ENCODE results near the gene PCDHB9.
"Not testable (repeated sequence)": the region's sequence is repeated elsewhere in the genome, so short reads cannot be mapped to it uniquely, and the experiment has no call there.

The PCDHB9 gene

DNA sequence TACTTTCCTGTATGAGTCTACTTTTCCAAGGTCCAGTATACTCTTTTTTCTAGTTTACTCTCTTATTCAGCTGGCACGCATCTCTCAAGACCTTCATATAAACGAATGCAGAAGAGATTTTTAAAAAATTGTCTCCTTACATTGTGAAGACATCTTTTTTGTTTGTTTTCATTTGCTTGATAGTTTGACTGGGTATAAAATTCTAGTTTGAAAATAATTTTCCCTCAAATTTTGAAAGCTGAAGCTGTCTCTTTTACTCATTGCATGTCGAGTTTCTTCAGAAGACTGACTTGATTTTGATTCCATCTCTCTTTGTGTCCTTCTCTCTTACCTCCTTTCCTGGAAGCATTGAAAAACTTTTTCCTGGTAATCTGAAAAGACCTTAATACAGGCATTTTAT is 9.4 kb downstream of the PCDHB9 start:
- no peak for DNase-seq (ENCODE audit: extremely low read depth, insufficient read length)
- H3K27me3 ChIP-seq (replicated peaks; ENCODE audit: control insufficient read depth, insufficient read depth, low read length) = no peaks in the 10 kb centered on the region
- H3K36me3 ChIP-seq (ENCODE audit: control insufficient read depth, insufficient read depth, low read length) = no peaks in the 10 kb centered on the region
- no peak for TF ChIP-seq CTCF (IDR thresholded peaks at IDR 0.05; ENCODE audit: insufficient read depth, low read length, poor library complexity, severe bottlenecking)
- no peak overlapping the region for H3K4me3 ChIP-seq (replicated peaks; ENCODE audit: low read depth, low read length)

DNA sequence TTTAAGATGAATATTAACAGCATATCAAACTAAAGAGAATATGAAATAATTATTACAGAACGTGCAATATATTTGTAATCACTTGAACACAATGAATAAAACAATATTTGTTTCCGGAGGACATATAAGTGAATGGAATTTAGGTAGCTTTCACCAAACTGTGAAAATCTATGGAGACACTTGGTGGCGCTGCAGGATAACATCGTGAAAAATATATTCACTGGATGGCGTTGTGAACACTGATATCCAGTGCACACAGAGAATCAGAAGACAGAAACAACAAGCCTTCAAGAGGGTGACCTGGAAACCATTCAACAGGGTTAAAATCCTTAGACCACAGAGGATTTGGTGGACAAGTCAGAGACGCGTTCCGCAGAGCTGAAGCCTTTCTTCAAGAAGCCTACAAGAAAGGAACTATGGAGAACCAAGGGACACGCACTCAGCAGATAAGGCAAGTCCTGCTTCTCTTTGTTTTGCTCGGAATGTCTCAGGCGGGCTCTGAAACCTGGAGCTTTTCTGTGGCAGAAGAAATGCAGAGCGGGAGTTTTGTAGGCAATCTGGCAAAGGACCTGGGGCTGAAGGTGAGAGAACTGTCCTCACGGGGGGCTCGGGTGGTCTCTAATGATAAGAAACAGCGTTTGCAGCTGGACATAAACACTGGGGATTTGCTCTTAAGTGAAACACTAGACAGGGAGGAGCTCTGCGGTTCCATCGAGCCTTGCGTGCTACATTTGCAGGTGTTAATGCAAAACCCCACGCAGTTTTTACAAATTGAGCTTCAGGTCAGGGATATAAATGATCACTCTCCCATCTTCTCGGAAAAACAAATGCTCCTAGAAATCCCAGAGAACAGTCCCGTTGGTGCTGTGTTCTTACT is 12.6 kb downstream of the PCDHB9 start, which contains the start of gene PCDHB11:
PCDHB11 (plus strand) TSS at position 269 of the 877 bp plus-strand sequence; CDS start at position 417, 148 bp downstream.
- TF ChIP-seq CTCF (IDR thresholded peaks at IDR 0.05; ENCODE audit: insufficient read depth, low read length, poor library complexity, severe bottlenecking) = peak; percentile 5
- H3K4me3 ChIP-seq (replicated peaks; ENCODE audit: low read depth, low read length) = no peak within 1 kb of the TSS
- H3K27me3 ChIP-seq (replicated peaks; ENCODE audit: control insufficient read depth, insufficient read depth, low read length) = no peaks in the 10 kb centered on the region
- no peak for DNase-seq (ENCODE audit: extremely low read depth, insufficient read length)
- no peaks in the 10 kb centered on the region for H3K36me3 ChIP-seq (ENCODE audit: control insufficient read depth, insufficient read depth, low read length)

DNA sequence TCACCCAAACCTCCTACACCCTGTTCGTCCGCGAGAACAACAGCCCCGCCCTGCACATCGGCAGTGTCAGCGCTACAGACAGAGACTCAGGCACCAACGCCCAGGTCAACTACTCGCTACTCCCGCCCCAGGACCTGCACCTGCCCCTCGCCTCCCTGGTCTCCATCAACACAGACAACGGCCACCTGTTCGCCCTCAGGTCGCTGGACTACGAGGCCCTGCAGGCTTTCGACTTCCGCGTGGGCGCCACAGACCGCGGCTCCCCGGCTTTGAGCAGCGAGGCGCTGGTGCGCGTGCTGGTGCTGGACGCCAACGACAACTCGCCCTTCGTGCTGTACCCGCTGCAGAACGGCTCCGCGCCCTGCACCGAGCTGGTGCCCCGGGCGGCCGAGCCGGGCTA is 14.2 kb downstream of the PCDHB9 start:
- H3K36me3 ChIP-seq (ENCODE audit: control insufficient read depth, insufficient read depth, low read length); H3K4me3 ChIP-seq (replicated peaks; ENCODE audit: low read depth, low read length); H3K27me3 ChIP-seq (replicated peaks; ENCODE audit: control insufficient read depth, insufficient read depth, low read length); DNase-seq (ENCODE audit: extremely low read depth, insufficient read length): not testable (repeated sequence)

DNA sequence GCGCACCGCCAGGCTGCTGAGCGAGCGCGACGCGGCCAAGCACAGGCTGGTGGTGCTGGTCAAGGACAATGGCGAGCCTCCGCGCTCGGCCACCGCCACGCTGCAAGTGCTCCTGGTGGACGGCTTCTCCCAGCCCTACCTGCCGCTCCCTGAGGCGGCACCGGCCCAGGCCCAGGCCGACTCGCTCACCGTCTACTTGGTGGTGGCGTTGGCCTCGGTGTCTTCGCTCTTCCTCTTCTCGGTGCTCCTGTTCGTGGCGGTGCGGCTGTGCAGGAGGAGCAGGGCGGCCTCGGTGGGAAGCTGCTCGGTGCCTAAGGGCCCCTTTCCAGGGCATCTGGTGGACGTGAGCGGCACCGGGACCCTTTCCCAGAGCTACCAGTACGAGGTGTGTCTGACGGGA is 14.7 kb downstream of the PCDHB9 start:
- not testable (repeated sequence) for H3K27me3 ChIP-seq (replicated peaks; ENCODE audit: control insufficient read depth, insufficient read depth, low read length); H3K4me3 ChIP-seq (replicated peaks; ENCODE audit: low read depth, low read length); H3K36me3 ChIP-seq (ENCODE audit: control insufficient read depth, insufficient read depth, low read length); DNase-seq (ENCODE audit: extremely low read depth, insufficient read length)

GRCh38 chr5:141208478-141208877 is 21.5 kb downstream of the PCDHB9 start, which contains the start of gene PCDHB12:
TSS of gene PCDHB12 (plus strand) at chr5:141208719. CDS start at chr5:141208908, 189 bp downstream.
- Histone ChIP-seq H3K36me3 (ENCODE audit: control insufficient read depth, insufficient read depth, low read length) (no peaks in the 10 kb centered on the region), H3K27me3 (replicated peaks; ENCODE audit: control insufficient read depth, insufficient read depth, low read length) (no peaks in the 10 kb centered on the region), H3K4me3 (replicated peaks; ENCODE audit: low read depth, low read length) (no peak within 1 kb of the TSS)
- no peak for DNase-seq (ENCODE audit: extremely low read depth, insufficient read length)
- no peak for TF ChIP-seq CTCF (IDR thresholded peaks at IDR 0.05; ENCODE audit: insufficient read depth, low read length, poor library complexity, severe bottlenecking)

DNA sequence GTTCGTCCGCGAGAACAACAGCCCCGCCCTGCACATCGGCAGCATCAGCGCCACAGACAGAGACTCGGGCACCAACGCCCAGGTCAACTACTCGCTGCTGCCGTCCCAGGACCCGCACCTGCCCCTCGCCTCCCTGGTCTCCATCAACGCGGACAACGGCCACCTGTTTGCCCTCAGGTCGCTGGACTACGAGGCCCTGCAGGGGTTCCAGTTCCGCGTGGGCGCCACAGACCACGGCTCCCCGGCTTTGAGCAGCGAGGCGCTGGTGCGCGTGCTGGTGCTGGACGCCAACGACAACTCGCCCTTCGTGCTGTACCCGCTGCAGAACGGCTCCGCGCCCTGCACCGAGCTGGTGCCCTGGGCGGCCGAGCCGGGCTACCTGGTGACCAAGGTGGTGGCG is 23.3 kb downstream of the PCDHB9 start:
- not testable (repeated sequence) for H3K4me3 ChIP-seq (replicated peaks; ENCODE audit: low read depth, low read length); DNase-seq (ENCODE audit: extremely low read depth, insufficient read length); H3K27me3 ChIP-seq (replicated peaks; ENCODE audit: control insufficient read depth, insufficient read depth, low read length); H3K36me3 ChIP-seq (ENCODE audit: control insufficient read depth, insufficient read depth, low read length)

GRCh38 chr5:141210849-141211248 is 23.9 kb downstream of the PCDHB9 start:
- H3K36me3 ChIP-seq (ENCODE audit: control insufficient read depth, insufficient read depth, low read length); DNase-seq (ENCODE audit: extremely low read depth, insufficient read length); H3K27me3 ChIP-seq (replicated peaks; ENCODE audit: control insufficient read depth, insufficient read depth, low read length); H3K4me3 ChIP-seq (replicated peaks; ENCODE audit: low read depth, low read length): not testable (repeated sequence)

- H3K27me3 ChIP-seq (replicated peaks; ENCODE audit: control insufficient read depth, insufficient read depth, low read length); DNase-seq (ENCODE audit: extremely low read depth, insufficient read length); H3K4me3 ChIP-seq (replicated peaks; ENCODE audit: low read depth, low read length); H3K36me3 ChIP-seq (ENCODE audit: control insufficient read depth, insufficient read depth, low read length): not testable (repeated sequence)
Measured at GRCh38 chr5:141213656-141214339, 26.8 kb downstream of the PCDHB9 start, which contains the start of gene PCDHB13. TSS of gene PCDHB13 (plus strand) at chr5:141213919. CDS start at chr5:141214124, 205 bp downstream.

- not testable (repeated sequence) for DNase-seq (ENCODE audit: extremely low read depth, insufficient read length); H3K4me3 ChIP-seq (replicated peaks; ENCODE audit: low read depth, low read length); H3K36me3 ChIP-seq (ENCODE audit: control insufficient read depth, insufficient read depth, low read length); H3K27me3 ChIP-seq (replicated peaks; ENCODE audit: control insufficient read depth, insufficient read depth, low read length)
Measured at GRCh38 chr5:141214583-141214982, 27.6 kb downstream of the PCDHB9 start.

DNA sequence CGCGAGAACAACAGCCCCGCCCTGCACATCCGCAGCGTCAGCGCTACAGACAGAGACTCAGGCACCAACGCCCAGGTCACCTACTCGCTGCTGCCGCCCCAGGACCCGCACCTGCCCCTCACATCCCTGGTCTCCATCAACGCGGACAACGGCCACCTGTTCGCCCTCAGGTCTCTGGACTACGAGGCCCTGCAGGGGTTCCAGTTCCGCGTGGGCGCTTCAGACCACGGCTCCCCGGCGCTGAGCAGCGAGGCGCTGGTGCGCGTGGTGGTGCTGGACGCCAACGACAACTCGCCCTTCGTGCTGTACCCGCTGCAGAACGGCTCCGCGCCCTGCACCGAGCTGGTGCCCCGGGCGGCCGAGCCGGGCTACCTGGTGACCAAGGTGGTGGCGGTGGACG is 28.5 kb downstream of the PCDHB9 start:
- H3K27me3 ChIP-seq (replicated peaks; ENCODE audit: control insufficient read depth, insufficient read depth, low read length) = not testable (repeated sequence)

GRCh38 chr5:141216035-141216434 is 29.1 kb downstream of the PCDHB9 start:
- not testable (repeated sequence) for H3K4me3 ChIP-seq (replicated peaks; ENCODE audit: low read depth, low read length); DNase-seq (ENCODE audit: extremely low read depth, insufficient read length); H3K27me3 ChIP-seq (replicated peaks; ENCODE audit: control insufficient read depth, insufficient read depth, low read length); H3K36me3 ChIP-seq (ENCODE audit: control insufficient read depth, insufficient read depth, low read length)

More for the DNA sequence above, 28.5 kb downstream of the PCDHB9 start:
- H3K4me3 ChIP-seq (replicated peaks; ENCODE audit: low read depth, low read length); H3K36me3 ChIP-seq (ENCODE audit: control insufficient read depth, insufficient read depth, low read length); DNase-seq (ENCODE audit: extremely low read depth, insufficient read length): not testable (repeated sequence)
